ENCODE data around the gene APCDD1. TPM values are rescaled to one million over a fixed set of nuclear protein-coding genes. Genes with fewer than 3 reads are reported as not detected.

The APCDD1 gene
- total and polyA plus RNA-seq, 4 donors: 0.51 to 2.8 (median 1.5) TPM

DNA sequence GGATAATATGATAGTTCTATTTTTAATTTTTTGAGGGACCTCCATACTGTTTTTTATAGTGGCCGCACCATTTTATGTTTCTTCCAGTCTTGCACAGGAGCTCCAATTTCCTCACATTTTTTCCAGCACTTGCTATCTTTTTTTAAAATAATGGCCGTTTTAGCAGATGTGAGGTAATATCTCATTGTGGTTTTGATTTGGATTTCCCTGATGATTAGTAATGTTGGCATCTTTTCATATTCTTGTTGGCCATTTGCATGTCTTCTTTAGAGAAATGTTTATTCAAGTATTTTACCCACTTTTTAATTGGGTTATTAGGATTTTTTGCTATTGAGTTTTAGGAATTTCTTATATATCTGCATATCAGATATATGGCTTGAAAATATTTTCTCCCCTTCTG is 41.5 kb downstream of the APCDD1 start:
- Histone ChIP-seq H3K27me3 (ENCODE audit: control insufficient read depth in 4 of 4, insufficient read depth in 4 of 4, low read length in 3 of 4) (no peaks in the 10 kb centered on the region), H3K4me1 (ENCODE audit: control insufficient read depth in 4 of 4, insufficient read depth in 4 of 4, low read length in 3 of 4) (no peaks in the 10 kb centered on the region), H3K9me3 (ENCODE audit: control insufficient read depth in 4 of 4, low read length in 3 of 4) (peaks cover 0 to 2% (median 0%) of the 10 kb centered on the region in 4 donors), H3K9ac (ENCODE audit: low read depth in 1 of 2, low read length in 2 of 2) (no peak overlapping the region), H3K36me3 (ENCODE audit: control insufficient read depth in 4 of 4, insufficient read depth in 3 of 4, low read depth in 1 of 4, low read length in 3 of 4) (no peaks in the 10 kb centered on the region), H3K27ac (ENCODE audit: low read depth in 1 of 2, low read length in 2 of 2) (no peak overlapping the region), H3K4me3 (ENCODE audit: low read depth in 1 of 3, low read length in 3 of 3) (no peak overlapping the region)
- 71% methylated on average over 2 of the region's 2 CpGs for WGBS
- TF ChIP-seq EGR1 (IDR thresholded peaks at IDR 0.05; ENCODE audit: low read depth in 2 of 2) (no peak), NR2F2 (IDR thresholded peaks at IDR 0.05) (no peak), RAD21 (IDR thresholded peaks at IDR 0.05) (no peak), TAF1 (conservative IDR thresholded peaks at IDR 0.05) (no peak), FOXA1 (IDR thresholded peaks at IDR 0.05) (no peak), JUND (IDR thresholded peaks at IDR 0.05) (no peak), HNF4G (IDR thresholded peaks at IDR 0.05) (no peak), HNF4A (conservative IDR thresholded peaks at IDR 0.05) (no peak), GABPA (IDR thresholded peaks at IDR 0.05 in 1 of 2, conservative IDR thresholded peaks at IDR 0.05 in 1 of 2) (no peak), YY1 (IDR thresholded peaks at IDR 0.05) (no peak)
- TF ChIP-seq, protein P1, sequence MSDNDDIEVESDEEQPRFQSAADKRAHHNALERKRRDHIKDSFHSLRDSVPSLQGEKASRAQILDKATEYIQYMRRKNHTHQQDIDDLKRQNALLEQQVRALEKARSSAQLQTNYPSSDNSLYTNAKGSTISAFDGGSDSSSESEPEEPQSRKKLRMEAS (IDR thresholded peaks at IDR 0.05): no peak
- TF ChIP-seq, protein P2, sequence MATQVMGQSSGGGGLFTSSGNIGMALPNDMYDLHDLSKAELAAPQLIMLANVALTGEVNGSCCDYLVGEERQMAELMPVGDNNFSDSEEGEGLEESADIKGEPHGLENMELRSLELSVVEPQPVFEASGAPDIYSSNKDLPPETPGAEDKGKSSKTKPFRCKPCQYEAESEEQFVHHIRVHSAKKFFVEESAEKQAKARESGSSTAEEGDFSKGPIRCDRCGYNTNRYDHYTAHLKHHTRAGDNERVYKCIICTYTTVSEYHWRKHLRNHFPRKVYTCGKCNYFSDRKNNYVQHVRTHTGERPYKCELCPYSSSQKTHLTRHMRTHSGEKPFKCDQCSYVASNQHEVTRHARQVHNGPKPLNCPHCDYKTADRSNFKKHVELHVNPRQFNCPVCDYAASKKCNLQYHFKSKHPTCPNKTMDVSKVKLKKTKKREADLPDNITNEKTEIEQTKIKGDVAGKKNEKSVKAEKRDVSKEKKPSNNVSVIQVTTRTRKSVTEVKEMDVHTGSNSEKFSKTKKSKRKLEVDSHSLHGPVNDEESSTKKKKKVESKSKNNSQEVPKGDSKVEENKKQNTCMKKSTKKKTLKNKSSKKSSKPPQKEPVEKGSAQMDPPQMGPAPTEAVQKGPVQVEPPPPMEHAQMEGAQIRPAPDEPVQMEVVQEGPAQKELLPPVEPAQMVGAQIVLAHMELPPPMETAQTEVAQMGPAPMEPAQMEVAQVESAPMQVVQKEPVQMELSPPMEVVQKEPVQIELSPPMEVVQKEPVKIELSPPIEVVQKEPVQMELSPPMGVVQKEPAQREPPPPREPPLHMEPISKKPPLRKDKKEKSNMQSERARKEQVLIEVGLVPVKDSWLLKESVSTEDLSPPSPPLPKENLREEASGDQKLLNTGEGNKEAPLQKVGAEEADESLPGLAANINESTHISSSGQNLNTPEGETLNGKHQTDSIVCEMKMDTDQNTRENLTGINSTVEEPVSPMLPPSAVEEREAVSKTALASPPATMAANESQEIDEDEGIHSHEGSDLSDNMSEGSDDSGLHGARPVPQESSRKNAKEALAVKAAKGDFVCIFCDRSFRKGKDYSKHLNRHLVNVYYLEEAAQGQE (IDR thresholded peaks at IDR 0.05): no peak
- TF ChIP-seq, protein P3, sequence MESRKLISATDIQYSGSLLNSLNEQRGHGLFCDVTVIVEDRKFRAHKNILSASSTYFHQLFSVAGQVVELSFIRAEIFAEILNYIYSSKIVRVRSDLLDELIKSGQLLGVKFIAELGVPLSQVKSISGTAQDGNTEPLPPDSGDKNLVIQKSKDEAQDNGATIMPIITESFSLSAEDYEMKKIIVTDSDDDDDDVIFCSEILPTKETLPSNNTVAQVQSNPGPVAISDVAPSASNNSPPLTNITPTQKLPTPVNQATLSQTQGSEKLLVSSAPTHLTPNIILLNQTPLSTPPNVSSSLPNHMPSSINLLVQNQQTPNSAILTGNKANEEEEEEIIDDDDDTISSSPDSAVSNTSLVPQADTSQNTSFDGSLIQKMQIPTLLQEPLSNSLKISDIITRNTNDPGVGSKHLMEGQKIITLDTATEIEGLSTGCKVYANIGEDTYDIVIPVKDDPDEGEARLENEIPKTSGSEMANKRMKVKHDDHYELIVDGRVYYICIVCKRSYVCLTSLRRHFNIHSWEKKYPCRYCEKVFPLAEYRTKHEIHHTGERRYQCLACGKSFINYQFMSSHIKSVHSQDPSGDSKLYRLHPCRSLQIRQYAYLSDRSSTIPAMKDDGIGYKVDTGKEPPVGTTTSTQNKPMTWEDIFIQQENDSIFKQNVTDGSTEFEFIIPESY (IDR thresholded peaks at IDR 0.05): no peak
- DNase-seq (ENCODE audit: low spot score): no peak

DNA sequence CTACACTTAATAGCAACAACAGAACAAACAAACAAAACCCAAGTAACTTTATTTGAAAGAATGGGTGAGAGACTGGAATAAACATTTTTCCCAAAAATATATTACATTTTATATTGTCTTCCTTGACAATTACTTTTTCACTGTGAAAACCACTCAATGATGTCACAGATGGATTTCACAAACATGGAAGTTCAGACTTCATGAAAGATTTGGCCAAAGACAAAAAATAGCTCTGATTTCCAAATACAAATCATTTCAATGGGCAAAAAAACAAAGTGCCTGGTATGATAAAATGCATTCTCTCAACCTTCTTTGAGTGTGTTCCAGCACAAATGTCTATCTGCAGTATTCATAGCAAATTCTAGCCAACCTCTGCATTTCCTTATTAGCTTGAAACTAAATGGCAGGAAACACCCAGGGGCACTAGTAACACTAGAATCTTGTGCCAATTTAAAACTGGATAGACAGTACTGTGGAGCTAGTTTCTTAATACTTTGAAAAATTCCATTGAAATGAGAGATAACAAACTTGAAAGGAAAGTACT is 42.8 kb downstream of the APCDD1 start:
- no peak for DNase-seq (ENCODE audit: low spot score)
- TF ChIP-seq FOXA1 (IDR thresholded peaks at IDR 0.05): no peak

DNA sequence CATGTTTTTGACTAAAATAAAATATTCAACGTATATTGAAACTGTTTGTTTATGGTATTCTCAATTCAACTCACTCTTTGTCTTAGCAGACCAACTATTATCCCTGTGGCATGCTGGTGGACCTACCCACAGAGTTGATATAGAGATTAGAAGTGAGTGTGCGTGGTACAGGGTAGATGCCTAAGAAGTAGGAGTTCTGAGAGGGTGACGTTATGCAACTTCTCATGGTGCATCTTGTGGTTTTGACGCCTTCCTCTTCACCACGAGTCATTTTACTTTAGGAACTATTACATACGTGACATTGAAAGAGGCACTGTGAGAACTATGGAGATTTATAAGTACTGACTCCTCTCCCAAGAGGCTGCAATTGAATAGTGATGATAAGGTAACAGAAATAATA is 44.8 kb downstream of the APCDD1 start:
- H3K9me3 ChIP-seq (ENCODE audit: control insufficient read depth in 4 of 4, low read length in 3 of 4): peaks cover 0 to 2% (median 0%) of the 10 kb centered on the region in 4 donors
- DNase-seq (ENCODE audit: low spot score): no peak
- H3K4me1 ChIP-seq (ENCODE audit: control insufficient read depth in 4 of 4, insufficient read depth in 4 of 4, low read length in 3 of 4): no peaks in the 10 kb centered on the region
- H3K36me3 ChIP-seq (ENCODE audit: control insufficient read depth in 4 of 4, insufficient read depth in 3 of 4, low read depth in 1 of 4, low read length in 3 of 4): no peaks in the 10 kb centered on the region
- 68% methylated on average over 6 of the region's 6 CpGs for WGBS
- no peak overlapping the region for H3K4me3 ChIP-seq (ENCODE audit: low read depth in 1 of 3, low read length in 3 of 3)
- H3K27me3 ChIP-seq (ENCODE audit: control insufficient read depth in 4 of 4, insufficient read depth in 4 of 4, low read length in 3 of 4): no peaks in the 10 kb centered on the region
- H3K27ac ChIP-seq (ENCODE audit: low read depth in 1 of 2, low read length in 2 of 2): no peak overlapping the region
- TF ChIP-seq, protein P2 (IDR thresholded peaks at IDR 0.05): no peak
- TF ChIP-seq RAD21 (IDR thresholded peaks at IDR 0.05) (no peak), HNF4A (conservative IDR thresholded peaks at IDR 0.05) (no peak), YY1 (IDR thresholded peaks at IDR 0.05) (no peak), RXRA (IDR thresholded peaks at IDR 0.05) (no peak), SP1 (IDR thresholded peaks at IDR 0.05) (no peak), JUND (IDR thresholded peaks at IDR 0.05) (no peak), NR2F2 (IDR thresholded peaks at IDR 0.05) (no peak)
- TF ChIP-seq, protein P4, sequence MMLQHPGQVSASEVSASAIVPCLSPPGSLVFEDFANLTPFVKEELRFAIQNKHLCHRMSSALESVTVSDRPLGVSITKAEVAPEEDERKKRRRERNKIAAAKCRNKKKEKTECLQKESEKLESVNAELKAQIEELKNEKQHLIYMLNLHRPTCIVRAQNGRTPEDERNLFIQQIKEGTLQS (IDR thresholded peaks at IDR 0.05): no peak
- no peak overlapping the region for H3K9ac ChIP-seq (ENCODE audit: low read depth in 1 of 2, low read length in 2 of 2)

More for the DNA sequence above, 42.8 kb downstream of the APCDD1 start:
- no peak overlapping the region for H3K27ac ChIP-seq (ENCODE audit: low read depth in 1 of 2, low read length in 2 of 2)
- no peak overlapping the region for H3K4me3 ChIP-seq (ENCODE audit: low read depth in 1 of 3, low read length in 3 of 3)
- H3K27me3 ChIP-seq (ENCODE audit: control insufficient read depth in 4 of 4, insufficient read depth in 4 of 4, low read length in 3 of 4): no peaks in the 10 kb centered on the region
- no peaks in the 10 kb centered on the region for H3K36me3 ChIP-seq (ENCODE audit: control insufficient read depth in 4 of 4, insufficient read depth in 3 of 4, low read depth in 1 of 4, low read length in 3 of 4)
- no peak overlapping the region for H3K9ac ChIP-seq (ENCODE audit: low read depth in 1 of 2, low read length in 2 of 2)
- peaks cover 0 to 2% (median 0%) of the 10 kb centered on the region in 4 donors for H3K9me3 ChIP-seq (ENCODE audit: control insufficient read depth in 4 of 4, low read length in 3 of 4)
- no peaks in the 10 kb centered on the region for H3K4me1 ChIP-seq (ENCODE audit: control insufficient read depth in 4 of 4, insufficient read depth in 4 of 4, low read length in 3 of 4)

All from liver (tissue), 9 donors.